NCI-H1048 (cell line): Measurements from ENCODE around the gene APP.

ENCODE experiments used
- DNase-seq: peaks from one replicate; lab custom pipeline; 2025; lab: John Stamatoyannopoulos, UW

APP gene

GRCh38 chr21:25863031-25863430 lies 307.5 kb downstream of the APP start:
- DNase-seq, result no peak

- no peak for DNase-seq
Observed at GRCh38 chr21:25862596-25862995, 308.0 kb downstream of the APP start.

- no peak for DNase-seq
Observed at GRCh38 chr21:25862112-25862511, 308.5 kb downstream of the APP start.

- no peak for DNase-seq
Observed at GRCh38 chr21:25859235-25859929, 311.2 kb downstream of the APP start.

GRCh38 chr21:25858325-25858724 lies 312.2 kb downstream of the APP start:
- no peak for DNase-seq

DNA sequence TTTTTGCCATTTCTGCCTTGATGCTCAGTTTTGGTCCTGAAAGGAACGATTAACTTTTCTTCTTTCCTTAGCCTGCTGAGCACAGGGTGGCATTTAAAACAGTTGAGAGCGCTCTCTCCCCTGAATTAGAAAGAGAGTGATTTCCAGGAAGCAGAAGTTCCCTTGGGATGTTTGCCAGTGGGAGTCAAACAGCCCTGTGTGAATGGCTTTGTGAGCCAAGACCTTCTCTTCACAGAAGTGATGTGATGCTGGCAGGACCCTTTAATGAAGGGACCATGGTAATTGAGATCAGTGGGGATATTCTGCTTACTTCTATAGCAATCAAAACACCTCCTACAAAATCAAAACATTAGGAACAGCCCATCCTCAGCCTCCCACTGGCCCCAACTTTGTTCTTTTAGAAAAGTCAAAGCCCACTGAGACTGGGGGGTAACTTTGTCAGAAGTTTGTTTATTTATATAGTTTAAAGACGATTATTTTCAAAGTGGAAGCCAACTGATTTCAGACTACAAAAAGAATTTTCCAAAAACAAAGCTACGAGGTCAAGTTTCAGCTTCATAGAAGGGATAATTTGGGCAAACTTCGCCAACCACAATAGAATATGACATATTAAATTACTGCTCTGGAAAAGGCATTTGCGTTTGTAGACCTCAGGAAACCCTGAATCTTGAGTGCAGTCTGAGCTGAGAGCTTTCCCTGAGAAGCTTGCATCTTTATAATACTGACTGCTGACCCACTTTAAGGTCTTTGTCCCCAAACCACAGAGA lies 313.1 kb downstream of the APP start:
- DNase-seq, result no peak

DNA sequence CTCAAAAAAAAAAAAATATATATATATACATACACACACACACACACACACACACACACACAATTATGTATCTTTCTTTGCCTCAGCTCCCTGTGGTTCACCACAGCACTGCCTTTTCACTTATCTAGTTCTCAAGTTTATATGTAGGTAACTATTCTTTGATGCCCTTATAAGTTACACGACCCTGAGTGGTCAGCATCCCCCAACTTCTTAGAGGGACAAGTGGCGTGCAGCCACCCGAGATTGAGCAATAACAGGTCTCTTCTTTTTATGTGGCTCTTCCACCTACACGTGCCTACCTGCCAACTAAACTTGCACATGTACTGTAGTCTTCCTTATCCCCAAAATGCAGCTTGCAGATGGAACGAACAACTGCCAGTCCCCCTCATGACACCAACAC lies 315.0 kb downstream of the APP start:
- DNase-seq, result no peak

DNA sequence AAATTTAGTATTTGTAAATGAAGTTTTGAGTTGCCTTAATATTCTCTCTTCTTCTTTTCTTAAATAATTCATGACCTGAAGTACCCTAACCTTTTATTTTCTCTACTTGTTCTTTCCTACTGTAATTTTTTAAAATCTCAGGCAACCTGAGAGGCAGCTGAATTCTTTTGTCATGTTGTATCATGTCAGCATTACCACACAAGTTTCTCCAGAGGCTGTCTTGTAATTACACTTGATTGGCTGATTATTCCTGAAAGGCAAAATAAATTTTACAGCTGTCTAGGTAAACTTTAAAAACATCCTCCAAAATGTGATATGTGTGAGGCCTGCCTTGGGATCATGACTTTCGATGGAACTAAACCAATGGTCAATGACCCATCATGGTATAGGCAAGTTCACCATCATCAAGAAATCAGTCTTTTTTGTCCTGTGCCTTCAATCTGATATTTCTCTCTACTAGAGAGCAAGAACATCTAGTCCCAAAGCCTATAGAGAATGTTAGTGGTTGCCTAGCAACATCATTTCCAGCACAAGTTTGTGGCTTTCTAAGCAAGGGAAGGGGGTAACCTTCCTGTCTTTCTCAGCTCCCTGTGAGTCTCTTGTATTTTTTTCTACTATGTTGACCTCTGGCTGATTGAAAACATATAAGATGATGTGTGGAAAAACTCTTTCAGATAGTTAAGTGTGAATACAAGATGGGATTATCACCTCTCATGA lies 320.3 kb downstream of the APP start:
- no peak for DNase-seq

DNA sequence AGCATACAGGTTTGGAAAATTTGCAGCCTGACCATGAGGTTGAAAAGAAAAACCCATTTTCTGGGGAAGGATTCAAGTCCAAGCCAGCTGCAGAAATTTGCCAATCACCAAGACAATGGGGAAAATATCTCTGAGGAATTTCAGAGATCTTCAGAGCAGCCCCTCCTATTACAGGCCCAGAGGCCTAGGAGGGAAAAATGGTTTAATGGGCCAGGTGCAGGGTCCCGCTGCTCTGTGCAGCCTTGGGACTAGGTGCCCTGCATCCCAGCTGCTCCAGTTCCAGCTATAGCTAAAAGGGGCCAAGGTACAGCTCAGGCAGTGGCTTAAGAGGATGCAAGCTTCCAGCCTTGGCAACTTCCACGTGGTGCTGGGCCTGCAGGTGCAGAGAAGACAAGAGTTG lies 322.3 kb downstream of the APP start:
- DNase-seq, result no peak

- DNase-seq, result no peak
Observed at GRCh38 chr21:25845729-25846256, 324.8 kb downstream of the APP start.

DNA sequence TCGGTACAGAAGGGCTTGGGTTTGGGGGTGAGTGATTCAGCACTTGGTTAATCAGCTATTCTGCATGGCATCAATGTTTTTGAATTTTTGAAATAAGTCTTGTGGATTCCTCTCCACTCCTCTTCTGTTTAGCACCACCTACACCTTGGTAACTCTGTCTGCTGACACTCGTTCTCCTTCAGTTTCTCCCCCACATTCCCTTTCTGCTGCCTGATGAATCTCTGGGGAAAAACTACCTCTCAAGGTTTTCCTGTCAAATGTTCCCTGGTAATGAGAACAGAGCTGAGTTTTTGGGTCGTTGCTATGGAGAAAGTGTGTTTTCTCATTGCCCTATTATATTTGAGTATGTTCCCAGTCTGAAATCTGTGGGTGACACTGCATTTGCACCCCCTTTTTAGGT lies 327.6 kb downstream of the APP start:
- no peak for DNase-seq

DNA sequence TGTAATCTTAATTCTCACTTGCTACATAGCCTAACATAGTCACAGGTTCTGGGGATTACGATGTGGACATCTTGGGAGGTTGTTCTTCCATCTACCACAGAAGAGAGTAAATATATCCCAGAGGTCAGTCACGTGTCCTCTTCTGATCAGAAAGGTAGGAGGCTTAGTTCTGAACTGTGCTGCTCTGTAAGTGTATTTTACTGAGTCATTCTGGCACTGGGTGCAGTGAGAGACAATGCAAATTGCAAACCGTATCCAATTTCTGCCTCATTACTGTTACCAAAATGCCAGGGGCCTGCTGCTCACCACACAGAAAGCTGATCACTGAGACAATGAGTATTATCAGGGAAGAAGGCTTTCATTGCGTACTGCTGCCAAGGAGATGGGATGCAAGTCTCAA lies 331.8 kb downstream of the APP start:
- no peak for DNase-seq

DNA sequence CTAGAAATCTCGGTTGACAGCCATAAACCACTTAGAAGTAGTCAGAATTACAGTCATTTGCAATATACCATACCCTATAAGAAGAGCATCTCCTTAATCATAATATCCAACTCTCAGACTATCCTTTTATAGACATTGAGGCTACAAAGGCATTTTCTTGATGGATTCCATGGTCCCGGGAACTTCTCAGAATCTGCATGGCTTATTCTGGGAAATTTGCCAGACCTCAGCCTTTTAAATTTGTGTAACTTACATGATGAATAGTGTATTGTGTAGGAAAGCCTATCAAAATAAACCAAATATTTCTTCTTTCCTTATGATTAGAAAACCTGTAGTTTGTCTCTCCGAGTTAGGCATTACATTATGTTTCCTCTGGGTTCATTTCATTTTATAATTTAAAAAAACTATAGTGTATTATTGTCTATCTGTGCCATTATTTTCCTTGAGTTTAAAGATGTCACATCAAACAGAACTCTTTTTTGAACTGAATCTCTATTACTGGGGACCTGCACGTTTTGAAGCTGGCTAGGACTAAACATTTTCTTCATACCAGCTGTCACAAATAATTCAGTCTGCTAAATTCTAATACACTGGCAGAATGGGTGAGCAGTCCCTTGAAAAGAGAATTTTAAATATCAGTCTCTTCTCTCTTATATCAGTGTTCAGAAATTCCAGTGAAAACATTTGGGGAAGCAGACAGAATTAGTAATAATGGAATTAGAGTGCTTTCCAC lies 332.9 kb downstream of the APP start:
- DNase-seq, result peak; percentile 58

DNA sequence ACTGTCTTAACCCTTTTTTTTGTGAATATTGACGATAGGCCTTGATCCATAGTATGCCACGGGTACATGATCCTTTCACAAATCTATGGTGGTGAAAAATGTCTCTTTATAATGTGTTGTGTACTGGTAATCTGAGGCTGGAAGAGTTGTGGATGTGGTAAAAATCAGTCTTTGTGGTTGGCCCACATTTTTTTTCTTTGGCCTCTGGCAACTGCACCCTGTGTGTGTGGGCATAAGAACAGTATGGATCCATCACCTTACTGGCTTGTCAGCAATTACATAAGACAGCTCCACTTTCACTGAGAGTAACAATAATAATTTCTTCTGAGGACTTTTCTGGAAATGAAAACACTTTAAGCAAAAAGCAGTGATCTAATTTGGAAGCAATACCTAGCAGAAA lies 334.2 kb downstream of the APP start:
- no peak for DNase-seq

- no peak for DNase-seq
Observed at GRCh38 chr21:25834381-25834780, 336.2 kb downstream of the APP start.

GRCh38 chr21:25831300-25831960 lies 339.1 kb downstream of the APP start:
- no peak for DNase-seq
